ENCODE data around the gene TSHZ2. TPM values are rescaled to one million over a fixed set of nuclear protein-coding genes. Genes with fewer than 3 reads are reported as not detected.
"Not testable (repeated sequence)": the region's sequence is repeated elsewhere in the genome, so short reads cannot be mapped to it uniquely, and the experiment has no call there.

TSHZ2 gene
- total RNA-seq, 1 donor from 2014 or later = 11.8 TPM

GRCh38 chr20:53087037-53087777 is 115.0 kb downstream of the TSHZ2 start:
- DNase-seq = peak; percentile 85

DNA sequence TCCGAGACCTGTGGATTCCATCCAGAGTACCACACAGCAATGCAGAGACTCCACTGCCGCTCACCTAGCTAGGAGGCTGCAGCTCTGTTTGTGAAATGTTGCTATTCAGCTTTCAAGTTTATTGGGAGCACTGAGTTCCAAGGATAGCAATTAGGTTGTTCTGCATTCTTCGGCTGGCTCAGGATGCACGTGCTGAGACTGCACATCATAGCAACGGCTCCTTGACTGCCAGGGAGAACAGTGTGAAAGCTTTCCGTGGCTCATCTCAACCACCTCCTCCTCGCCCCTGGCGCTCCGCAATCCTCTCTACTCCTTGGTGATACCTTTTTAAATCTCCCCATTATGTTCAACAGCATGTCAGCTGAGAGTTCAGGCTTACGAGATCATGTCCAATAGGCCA is 116.6 kb downstream of the TSHZ2 start:
- no peak for DNase-seq

- DNase-seq = not testable (repeated sequence)
Observed at GRCh38 chr20:53089851-53090250, 117.7 kb downstream of the TSHZ2 start.

- no peak for DNase-seq
Observed at GRCh38 chr20:53091789-53092188, 119.6 kb downstream of the TSHZ2 start.

DNA sequence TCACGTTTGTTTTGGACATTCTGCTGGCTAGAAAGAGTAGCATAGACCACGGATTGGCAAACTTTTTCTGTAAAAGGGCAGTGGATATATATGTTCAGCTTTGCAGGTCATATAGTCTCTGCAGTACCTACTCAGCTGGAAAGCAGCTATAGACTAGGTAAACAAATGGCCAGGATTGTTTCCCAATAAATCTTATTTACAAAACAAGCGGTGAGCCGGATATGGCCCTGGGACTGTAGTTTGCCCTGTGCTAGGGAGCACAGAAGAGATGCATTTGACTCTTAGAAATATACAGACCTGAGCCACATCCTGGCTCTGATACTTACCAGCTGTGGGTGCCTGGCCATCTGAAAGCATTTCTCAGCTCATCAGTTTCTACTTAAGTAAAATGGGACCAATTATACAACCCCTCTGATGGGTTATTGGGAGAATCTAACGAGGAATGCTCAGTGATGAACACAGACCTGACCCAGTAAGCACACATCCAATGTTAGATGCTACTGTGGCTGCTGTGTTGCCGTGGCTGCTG is 120.7 kb downstream of the TSHZ2 start:
- no peak for DNase-seq

DNA sequence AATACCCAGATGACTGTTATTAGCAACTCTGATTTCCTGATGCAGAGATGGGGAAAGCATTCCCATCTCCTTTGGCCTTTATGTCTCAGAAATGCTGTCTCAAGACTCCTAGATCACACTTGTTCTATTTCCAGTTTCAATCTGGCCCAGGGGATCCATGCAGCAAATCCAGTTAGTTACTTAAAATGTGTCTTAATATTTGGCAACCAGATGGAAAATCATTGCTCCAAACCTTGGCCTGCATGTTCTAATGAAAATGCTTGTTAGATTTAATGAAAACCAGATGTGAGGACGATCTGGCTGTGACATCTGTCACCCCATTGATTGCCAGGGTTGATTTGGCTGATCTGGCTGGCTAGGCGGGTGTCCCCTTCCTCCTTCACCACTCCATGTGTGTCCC is 125.2 kb downstream of the TSHZ2 start:
- DNase-seq = no peak

DNA sequence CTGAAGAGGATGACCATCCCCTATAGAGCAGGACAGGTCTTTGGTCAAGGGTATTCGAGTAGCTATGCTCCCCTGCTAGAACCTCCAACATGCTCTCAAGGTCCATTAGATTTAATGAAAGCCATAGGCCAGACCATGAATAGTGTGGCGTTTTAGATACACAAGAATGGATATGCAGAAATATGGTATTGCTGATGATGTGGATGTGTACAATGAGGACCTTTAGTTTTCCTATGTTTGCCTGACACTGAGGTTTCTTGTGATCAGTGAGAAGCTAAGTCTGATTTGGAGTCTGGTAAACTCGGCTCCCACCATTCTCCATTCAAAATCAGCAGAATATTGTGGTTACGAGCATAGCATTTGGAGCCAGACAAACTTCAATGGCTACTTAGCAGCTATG is 125.6 kb downstream of the TSHZ2 start:
- no peak for DNase-seq

GRCh38 chr20:53098621-53099020 is 126.5 kb downstream of the TSHZ2 start:
- DNase-seq = no peak

GRCh38 chr20:53099856-53100255 is 127.7 kb downstream of the TSHZ2 start:
- no peak for DNase-seq

- peak; percentile 37 for DNase-seq
Observed at GRCh38 chr20:53100476-53100911, 128.3 kb downstream of the TSHZ2 start.

- DNase-seq = peak; percentile 41
Observed at GRCh38 chr20:53101992-53102760, 130.0 kb downstream of the TSHZ2 start.

DNA sequence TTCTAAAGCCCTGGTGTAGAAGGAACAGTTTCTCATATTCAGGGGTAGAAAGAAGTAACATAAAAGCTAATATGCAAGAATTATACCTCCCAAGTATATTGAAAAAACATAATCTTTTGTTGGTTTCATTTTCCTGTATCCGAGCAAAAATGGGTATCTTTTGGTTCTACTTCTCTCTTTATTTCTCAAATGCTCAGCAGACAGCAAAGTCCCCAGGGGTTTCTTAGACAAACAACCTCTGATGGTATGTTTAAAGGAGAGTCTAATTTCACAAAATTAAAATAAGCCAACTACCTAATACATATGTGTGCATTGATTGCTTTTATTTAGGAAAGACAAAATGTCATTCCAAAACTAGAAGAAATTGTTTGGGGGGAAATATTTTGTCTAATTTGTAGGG is 131.0 kb downstream of the TSHZ2 start:
- no peak for DNase-seq

DNA sequence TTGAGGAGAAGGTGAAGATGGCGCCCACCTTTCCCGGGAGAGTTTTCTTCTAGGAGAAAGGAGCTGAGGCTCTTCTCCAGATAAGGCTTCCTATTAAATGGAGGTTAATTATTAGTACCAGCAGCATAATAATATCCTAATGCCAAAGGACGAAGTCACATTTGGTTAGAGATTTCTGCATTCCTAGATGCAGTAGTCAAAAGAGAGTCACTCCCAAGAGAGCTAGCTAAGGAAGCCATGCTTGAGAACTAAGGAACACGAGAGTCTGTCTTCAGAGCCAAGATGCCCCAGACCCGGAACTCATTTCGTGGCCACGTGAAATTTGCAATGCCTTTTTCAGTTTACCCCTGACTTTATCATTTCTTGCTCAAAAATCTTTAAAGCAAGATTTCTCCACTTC is 132.7 kb downstream of the TSHZ2 start:
- no peak for DNase-seq

DNA sequence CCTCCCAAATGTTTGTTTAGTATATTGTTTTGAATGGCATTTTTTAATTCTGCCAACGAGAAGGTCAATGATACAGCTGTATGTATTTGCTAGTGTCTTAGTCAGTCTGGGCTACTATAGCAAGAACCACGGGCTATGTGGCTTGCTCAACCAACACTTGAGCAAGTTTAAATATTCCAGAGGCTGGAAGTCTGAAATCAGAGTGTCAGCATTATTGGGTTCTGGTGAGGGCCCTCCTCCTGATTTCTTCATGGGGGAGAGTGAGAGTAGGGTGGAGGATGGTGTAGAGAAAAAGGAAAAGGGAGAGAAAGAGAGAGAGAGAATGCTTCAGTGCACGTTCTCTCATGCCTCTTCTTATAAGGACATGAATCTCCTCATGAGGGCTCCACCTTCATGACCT is 144.6 kb downstream of the TSHZ2 start:
- no peak for DNase-seq

DNA sequence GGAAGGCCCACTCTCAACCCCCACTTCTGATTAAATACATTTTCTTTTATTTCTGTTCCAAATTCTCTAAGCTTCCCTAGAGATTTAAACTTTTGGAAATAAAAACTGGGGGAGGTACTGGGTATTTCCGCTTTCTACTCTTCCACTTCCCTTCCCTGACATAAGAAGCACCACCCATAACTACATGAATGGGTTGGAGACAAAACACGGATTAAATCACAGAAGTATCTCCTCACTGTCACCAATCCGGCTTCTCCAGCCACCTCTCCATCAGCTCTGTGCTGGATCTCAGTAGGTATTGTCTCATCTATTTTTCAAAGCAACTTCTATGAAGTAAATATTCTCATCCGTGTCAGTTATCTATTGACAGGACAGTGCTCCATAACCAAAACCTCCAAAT is 150.7 kb downstream of the TSHZ2 start:
- no peak for DNase-seq

GRCh38 chr20:53124075-53124551 is 152.0 kb downstream of the TSHZ2 start:
- peak; percentile 12 for DNase-seq

- no peak for DNase-seq
Observed at GRCh38 chr20:53124803-53125202, 152.6 kb downstream of the TSHZ2 start.

- DNase-seq = no peak
Observed at GRCh38 chr20:53126185-53126584, 154.0 kb downstream of the TSHZ2 start.

GRCh38 chr20:53127027-53127426 is 154.9 kb downstream of the TSHZ2 start:
- DNase-seq = no peak

DNA sequence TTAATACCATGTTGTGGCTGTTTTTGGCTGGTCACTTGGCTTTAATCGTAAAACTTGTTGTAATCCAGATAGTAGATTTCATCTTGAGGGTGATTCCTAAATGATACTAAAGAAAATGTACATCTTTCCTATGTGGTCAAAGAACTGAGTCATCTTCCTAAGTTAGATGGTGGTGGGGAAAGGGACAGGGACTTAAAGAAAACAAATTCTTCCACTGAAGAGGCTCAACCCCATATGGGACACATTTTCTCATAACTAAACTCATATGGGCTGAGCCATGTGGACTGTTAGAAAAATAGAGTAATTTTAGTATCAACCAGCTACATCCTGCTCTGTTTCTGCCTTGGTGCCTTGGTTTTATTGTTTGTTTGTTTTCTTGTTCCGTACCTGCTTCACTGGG is 155.8 kb downstream of the TSHZ2 start:
- DNase-seq = no peak

DNA sequence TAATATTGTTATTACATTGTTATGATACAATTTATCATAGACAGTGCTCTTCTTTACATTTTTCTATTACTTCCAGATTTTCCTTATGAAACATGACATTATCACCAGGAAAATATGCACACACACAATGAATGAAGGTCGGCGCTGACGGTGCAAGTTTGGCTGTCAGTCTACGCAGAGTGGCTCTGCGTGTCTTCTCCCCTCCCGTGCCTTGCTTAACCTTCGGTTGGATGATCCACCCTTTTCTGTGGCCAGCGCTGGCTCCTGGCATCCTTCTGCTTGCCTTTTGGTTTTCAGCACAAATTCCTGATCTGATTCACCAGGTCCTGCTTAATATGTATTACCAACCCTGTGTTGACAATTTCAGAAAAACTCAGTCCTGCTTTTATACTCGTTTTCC is 157.4 kb downstream of the TSHZ2 start:
- no peak for DNase-seq

DNA sequence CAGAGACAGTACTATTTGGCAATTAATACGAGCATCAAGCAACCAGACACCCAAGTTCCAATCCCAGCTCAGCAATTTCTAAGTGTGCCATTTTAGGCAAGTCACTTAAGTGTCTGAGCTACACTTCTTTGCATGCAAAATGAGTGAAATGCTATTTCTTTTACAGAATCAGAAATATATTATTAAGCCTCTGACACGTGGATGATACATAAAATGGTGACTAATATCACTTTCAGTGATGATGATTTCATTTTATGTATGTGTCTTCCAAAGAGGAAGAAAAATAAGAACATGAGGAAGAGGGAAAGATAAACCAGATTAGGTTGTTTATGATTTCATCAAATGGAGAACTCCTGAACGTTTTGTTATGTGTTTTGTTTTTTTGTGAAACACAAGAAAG is 158.6 kb downstream of the TSHZ2 start:
- no peak for DNase-seq

GRCh38 chr20:53133125-53133524 is 161.0 kb downstream of the TSHZ2 start:
- no peak for DNase-seq

All from tongue (tissue), 2 donors.